ENCODE results near the gene PADI1.
"Not testable (repeated sequence)": the region's sequence is repeated elsewhere in the genome, so short reads cannot be mapped to it uniquely, and the experiment has no call there.

GRCh38 chr1:17241011-17241779 lies 36.3 kb downstream of the PADI1 start:
- TF ChIP-seq CEBPB (IDR thresholded peaks at IDR 0.05); RCOR1 (IDR thresholded peaks at IDR 0.05; ENCODE audit: low read depth, low read length); REST (IDR thresholded peaks at IDR 0.05); CHD2 (IDR thresholded peaks at IDR 0.05; ENCODE audit: low read length, partially characterized antibody); CTCF (IDR thresholded peaks at IDR 0.05); PBX3 (IDR thresholded peaks at IDR 0.05); POLR2A (IDR thresholded peaks at IDR 0.05; ENCODE audit: low read length); NR3C1 (IDR thresholded peaks at IDR 0.05); MYC (IDR thresholded peaks at IDR 0.05; ENCODE audit: borderline replicate concordance, low read length); E2F6 (IDR thresholded peaks at IDR 0.05; ENCODE audit: borderline replicate concordance, low read depth); EP300 (IDR thresholded peaks at IDR 0.05); SREBF2 (IDR thresholded peaks at IDR 0.05): not testable (repeated sequence)
